Measurements from ENCODE around the gene EGF.

EGF gene

DNA sequence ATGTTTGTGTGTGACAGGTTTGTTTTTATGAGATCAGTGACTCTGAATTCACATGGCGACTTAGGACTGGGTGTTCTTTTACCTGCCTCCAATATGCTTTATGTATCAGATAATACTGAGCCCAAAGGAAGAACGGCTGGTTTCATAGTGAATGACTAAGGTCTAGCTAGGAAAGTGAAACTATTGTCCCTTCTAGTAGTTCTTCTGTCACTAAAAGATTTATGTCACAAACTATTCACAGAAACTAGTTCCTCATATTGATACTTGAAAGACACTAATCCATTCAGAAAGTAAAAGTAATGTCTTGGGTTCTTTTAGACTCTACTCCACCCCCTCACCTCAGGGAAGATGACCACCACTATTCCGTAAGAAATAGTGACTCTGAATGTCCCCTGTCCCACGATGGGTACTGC, 81.7 kb downstream of the EGF start:
- DNase-seq (ENCODE audit: low read depth), result no peak

DNA sequence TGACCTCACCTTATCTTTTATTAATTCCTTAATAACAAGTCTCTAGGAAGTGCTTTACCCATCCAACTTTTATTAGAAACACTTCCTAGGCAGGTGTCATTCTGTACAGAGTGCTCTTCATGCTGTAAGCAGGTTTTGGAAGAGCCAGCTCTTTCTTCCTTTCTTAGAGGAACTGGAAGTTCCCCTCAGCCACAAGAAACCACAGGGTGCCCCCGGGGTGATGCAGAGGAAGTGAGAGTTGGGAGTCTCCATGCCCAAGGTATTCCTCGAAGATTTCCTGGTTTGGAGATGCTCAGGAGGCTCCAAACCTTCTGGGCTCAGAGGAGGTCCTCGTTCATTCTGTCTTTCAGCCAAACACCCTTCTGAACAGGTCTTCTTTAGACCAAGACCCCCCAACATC, 83.8 kb downstream of the EGF start:
- peak; percentile 25 for DNase-seq (ENCODE audit: low read depth)

DNA sequence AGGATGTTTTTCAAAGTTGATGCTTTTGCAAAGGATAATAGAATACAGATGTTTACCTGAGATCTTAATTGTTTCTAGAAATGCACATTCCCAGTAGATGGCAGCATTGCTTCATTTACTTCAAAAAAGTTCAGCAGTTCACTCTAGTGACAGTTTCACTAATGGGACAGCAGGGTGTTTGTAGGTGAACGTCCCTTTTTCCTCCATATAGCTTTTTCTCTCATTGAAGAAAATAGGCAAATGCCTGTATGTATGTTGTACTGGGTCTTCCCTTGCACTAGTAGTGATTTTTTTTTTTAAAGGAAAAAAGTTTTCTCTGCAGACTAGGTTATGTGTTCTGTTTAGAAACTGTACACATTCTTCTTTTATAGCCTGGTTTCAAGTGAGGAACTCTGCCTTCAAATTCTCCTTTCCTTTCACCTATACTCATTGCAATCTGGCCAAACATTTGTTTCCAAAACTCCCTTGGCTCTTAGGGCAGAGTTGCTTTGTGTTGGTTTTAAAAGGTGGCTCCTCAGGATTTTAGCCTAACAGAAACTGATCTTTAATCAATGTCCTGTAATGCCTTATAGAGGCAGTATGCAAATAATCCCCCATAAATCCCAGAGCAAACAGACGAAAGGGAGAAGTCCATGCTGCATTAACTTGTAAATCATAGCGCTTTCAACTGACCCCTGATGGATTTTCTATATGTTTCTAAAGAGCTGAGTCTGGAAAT, 86.3 kb downstream of the EGF start:
- DNase-seq (ENCODE audit: low read depth), result peak; percentile 68

DNA sequence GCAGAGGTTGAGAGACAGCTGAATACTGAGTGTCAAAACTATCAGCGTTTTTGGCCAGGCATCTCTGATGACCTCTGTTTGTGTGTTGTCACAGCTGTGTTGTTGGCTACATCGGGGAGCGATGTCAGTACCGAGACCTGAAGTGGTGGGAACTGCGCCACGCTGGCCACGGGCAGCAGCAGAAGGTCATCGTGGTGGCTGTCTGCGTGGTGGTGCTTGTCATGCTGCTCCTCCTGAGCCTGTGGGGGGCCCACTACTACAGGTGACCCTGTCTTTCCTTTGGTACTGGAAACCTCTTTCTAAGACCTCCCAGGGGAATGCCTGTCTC, 86.9 kb downstream of the EGF start:
- no peak for DNase-seq (ENCODE audit: low read depth)

DNA sequence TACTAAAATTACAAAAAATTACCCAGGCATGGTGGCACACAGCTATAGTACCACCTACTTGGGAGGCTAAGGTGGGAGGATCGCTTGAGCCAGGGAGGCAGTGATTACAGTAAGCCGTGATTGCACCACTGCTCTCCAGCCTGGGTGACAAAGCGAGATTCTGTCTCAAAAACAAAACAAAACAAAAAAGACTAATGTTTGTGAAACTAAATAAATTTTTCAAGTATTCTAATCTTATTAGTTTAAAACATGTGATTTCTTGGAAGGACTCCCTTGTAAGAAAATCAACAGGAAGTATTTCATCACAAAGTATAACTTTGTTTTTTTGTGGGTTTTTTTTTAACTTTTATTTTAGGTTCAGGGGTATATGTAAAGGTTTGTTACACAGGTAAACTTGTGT, 89.6 kb downstream of the EGF start:
- DNase-seq (ENCODE audit: low read depth), result no peak

DNA sequence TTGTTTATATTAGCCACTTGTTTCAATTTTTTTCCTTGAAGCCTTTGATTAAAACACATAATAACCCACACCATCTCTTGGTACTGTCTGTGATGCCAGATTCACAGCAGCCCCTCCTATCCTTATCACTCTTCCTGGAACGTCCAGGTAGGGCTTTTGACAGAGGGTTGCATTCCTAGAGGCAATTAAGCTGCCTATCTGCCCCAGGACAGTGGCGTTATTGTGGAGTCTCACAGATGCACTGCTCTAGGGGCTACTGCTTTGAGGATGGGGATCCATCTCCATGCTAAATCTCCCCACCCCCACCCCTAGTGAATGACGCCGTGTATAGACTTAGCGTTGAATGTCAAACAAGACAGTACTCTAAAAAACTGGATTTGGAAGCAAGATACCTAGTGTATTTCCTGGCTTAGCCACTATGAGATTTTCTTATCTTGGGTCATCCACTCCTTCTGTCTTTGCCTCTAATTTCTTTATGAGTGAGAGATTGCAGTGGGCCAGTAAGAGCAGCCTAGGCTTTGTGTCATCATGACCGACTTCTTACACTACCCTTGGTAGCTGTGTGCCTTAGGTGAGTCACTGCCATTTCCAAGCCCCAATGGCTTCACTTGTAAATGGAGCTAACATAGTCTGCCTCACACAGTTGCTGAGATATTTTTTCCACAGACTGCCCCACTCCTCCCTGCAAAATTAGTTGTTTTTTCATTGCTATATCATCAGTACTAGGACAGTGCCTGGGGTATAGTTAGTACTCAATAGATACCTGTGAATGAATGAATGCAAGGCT, 90.9 kb downstream of the EGF start:
- peak; percentile 14 for DNase-seq (ENCODE audit: low read depth)

DNA sequence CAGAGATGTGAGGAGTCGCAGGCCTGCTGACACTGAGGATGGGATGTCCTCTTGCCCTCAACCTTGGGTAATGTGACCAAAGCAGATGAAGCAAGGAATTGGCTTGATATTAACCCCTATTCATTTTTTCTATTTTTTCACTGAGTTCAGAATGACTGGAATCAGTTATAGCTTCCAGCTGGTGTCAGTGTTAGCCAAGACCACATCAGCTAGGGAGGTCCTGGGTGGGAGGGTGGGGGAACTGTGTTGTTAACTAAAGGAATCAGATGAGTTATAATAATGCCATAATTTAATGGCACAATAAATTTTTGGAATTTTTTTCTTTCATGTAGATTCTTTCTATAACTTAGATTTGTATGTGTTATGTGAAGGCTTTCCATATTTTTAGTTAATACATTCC, 91.9 kb downstream of the EGF start:
- DNase-seq (ENCODE audit: low read depth), result no peak

DNA sequence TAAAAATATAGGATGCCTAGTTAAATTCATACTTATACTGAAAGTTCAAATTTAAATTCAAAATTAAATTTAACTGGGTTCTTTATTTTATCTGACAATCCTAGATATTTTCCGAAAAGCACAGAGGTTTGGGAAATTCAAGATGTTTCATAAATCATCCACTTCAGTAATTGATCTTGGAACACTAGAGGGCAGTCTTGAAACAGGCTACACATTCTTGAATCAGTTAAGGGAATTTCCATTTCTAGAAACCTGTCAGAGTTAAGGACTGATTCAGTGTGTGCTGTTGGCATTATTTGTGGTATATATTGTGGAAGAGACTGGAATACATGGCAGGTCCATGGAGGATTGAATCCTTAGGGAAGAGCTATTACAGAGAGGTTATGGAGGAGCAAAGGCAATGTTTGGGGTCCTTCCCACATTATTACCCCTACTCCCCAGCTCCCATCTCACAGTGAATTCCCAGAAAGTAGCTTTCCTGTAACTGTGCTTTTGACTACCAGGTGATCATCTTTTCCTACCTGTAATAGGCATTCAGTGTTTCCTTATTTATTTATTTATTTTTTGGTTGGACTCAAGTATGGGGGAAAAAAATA, 92.9 kb downstream of the EGF start:
- peak; percentile 77 for DNase-seq (ENCODE audit: low read depth)

DNA sequence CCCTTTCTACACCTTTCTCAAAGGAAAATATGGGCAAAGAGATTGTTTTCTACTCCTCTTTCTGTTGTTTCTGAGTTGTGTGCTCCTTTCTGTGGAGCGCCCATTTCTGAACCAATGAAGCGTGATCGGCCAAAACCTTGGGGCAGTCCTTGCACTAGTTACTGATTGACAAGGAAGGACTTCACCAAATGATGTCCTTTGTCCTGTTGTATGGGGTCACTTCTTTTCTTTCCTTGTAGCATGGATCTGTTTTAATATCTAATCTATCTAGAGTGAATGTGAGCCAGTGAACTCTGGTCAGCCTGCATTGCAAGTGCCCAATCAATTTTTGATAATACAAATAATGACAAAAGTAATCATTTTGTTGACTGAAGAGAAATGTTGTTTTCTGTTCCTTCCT, 94.5 kb downstream of the EGF start:
- DNase-seq (ENCODE audit: low read depth), result no peak

DNA sequence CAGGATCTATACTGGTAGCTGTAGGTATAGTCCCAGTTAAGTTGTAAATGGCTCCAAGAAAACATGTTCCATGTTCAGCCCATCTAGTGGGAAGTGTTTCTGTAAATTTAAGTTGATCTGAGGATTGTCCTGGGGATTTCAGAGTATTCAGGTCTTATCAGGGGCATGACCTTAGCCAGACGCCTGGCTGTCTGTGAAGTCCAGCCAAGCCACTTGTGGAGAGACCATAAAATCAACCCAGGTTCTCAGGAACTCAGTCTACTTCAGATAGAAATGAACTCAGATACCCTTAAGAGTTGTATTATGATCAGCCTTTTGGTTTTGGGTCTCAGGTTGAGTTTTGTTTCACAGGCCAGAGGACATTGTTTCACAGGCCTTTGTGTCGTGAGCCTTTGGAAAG, 95.9 kb downstream of the EGF start:
- DNase-seq (ENCODE audit: low read depth), result no peak

DNA sequence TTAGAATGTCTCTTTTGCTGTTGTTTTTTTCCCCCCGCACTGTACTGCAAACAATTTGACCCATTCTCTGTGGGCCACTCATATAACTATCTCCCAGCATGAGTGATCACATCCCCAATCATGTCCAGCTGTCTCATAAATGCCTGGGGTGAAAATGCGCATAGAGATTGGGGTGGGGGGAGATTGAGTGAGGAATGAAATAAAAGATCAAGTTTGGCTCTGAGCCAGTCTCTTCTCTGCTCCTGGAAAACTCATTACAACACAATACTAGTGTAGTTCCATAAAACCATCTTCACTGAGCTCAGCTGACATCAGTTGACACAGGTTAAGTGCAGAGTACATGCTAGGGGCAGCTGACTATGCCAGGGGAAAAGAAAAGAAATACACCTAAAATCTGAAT, 96.9 kb downstream of the EGF start:
- no peak for DNase-seq (ENCODE audit: low read depth)

DNA sequence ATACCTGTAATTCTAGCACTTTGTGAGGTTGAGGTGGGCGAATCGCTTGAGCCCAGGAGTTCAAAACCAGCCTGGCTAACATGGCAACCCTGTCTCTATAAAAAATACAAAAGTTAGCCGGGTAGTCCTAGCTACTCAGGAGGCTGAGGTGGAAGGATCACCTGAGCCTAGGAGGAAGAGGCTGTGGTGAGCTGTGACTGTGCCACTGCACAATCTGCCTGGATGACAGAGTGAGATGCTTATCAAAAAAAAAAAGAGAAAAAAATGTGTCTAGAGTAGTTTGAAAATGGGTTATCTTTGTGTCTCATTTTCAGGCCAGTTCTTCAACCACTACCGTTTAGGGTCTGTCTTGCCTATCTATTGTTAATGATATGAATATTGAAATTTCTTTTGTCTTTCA, 98.1 kb downstream of the EGF start:
- DNase-seq (ENCODE audit: low read depth), result no peak

DNA sequence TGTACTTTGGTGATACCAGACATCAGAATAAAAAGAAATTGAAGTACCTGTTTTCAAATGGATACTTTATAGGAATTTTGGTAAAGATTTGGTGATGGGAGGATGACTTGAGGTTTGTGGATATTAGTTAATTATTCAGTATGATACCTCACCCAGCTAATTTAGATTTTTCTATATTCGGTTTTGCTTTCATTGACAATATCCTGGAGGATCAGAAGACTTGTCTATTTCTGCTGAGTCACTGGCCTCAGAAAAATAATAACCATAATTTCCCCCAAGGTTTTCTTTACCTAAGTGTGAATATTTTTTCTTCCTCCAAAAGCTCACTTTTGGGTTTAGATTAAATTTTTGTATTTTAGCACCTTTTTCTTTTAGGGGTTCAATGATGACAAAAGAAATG, 100.2 kb downstream of the EGF start:
- DNase-seq (ENCODE audit: low read depth), result no peak

DNA sequence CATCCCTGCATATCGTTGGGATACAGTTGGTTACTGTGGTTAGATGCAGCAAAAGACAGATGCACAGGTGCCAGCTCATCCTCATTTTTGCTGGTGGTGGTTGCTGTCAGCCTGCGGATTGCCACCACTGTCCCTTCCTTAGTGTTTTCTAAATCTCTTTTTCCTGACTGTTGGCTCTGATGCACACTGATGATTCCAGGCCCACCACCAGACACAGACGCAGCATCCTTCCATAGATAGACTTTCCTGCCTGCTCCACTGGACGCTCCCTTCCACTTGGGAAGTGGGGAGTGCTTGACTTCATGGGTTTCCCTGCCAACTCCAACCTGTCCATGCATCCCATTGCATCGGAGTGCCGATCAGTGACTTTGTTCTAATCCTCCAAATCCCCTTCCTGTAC, 101.5 kb downstream of the EGF start:
- DNase-seq (ENCODE audit: low read depth), result no peak

DNA sequence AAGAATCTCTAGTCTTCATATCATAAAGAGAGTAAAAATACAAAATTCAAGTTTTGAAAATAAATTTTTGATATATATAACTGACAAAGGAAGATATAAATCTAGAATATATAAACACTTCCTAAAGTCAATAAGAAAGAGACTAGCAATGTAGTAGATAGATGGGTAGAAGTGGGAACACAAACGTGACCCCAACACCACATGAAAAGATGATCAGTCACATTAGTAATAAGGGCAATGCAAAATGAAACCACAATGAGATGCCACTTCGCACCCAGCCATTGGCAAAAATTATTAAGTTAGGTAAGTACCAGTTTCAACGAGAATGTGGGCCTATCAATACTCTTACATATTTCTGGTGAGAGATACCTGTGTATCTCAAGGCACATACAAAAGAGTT, 106.5 kb downstream of the EGF start:
- no peak for DNase-seq (ENCODE audit: low read depth)

DNA sequence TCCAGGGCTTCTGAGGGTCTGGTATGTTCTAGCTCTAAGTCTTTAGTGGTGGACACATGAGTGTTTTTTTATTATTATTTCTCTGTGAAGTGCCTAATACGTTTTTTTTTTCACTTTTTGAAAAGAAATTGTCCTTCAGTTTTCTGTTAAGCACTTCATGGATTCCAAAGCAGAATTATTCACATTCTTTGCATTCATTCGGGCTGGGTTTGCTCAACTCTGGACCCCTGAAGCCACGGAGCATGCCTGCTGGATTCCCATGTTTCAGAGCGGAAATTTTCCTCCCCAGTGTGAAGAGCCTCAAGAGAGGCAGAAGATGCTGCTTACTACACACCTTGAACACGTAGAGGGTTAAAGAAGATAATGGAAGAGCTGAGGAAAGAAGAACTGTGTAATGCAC, 107.5 kb downstream of the EGF start:
- no peak for DNase-seq (ENCODE audit: low read depth)

DNA sequence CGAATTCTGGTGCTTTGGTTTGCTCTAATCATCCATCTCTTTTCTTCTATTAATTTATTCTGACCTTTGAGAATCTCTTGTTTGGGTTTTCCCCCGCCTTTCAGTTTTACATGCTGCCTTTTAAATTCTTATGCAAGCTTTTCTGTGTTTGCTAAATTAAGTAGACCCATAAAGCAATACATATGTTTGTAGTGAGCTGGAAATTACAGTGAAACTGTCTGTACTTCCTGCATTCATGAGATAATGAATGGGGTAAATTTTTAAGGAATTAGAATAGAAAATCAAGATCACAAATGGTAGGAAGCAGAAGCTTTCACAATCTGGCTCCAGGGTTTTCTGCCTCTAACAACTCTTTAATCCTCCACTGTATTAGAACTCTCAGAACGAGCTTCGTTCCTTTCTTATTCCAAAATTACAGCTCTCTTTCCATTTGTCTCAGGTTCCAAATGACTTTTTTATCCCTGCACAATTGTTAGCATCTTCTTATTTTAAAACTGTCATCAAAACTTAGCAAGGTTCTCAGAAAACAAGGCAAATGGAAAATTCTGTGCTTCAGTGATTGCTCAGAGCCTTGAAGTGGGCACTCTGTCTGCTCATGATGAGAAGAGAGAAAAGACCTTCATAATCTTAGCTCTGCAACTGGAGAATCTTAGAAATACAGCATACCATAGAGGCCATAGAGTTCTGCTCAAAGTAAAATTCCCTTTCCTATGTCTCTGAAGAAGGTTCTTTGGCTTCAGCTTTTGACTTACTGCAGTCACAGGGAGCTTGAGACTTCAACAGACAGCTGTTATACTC, 108.2 kb downstream of the EGF start:
- no peak for DNase-seq (ENCODE audit: low read depth)

DNA sequence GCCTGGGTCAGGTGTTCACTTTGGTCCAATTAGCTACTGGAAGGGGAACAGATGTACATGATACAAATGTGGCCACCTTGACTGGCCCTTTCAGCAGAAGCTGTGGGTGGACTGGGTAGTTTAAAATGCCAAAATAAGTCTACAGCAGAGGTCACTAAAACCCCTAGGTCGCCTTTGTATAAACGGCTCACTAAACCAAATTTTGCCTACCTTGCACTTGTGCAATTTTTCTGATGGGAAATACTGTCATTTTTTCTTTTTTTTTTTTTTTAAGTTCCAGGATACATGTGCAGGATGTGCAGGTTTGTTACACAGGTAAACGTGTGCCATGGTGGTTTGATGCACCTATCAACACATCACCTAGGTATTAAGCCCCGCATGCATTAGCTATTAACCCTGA, 109.8 kb downstream of the EGF start:
- no peak for DNase-seq (ENCODE audit: low read depth)

DNA sequence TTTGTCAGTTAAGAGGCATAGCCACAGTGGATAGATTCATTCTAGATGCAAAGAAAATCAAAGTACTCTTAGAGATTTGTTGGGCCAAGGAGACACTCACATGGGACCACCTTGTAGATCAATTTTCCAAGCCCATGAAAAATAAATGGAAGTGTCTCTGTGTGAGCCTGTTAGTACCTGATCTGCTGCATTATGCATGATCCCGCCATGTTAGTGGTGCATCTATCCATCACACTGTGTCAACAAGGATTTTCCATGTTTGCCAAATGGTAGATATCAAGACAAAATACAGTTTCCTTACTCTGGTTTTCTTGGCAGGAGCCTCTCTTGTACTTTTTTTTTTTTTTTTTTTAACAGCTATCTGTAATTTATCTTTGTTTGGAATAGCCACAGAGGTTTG, 112.4 kb downstream of the EGF start:
- no peak for DNase-seq (ENCODE audit: low read depth)

DNA sequence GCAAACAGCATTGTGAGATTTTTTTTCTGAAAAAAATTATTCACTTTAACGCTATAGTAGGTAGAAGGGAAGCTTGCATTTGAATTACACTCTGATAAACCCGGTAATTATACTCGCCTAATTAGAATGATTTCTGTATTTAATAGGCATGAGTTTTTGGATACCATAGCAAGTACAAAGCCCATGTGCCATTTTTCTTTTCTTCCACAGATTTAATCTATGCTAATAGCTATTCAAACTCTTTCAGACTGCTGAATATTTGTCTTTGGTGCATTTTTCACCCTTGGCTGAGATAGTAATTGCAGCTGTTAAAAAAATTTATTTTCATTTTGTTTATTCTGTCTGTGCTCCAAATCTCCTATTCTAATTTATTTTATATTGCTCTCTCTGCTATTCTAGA, 113.0 kb downstream of the EGF start:
- DNase-seq (ENCODE audit: low read depth), result no peak

DNA sequence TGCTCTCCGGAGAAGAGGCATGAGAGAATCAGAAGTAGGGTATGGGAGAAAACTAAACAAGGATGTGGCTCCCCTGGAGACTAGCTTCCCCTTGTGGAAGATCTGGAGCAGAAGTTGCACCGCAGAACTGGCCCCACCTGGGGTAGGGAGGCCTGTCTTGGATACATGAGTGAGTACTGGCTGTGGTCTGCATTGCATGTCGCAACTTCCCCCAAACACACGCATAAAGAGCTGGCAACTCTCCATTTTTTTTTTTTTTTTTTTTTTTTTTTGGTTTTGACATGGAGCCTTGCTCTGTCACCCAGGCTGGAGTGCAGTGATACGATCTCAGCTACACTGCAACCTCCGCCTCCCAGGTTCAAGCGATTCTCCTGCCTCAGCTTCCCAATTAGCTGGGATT, 119.9 kb downstream of the EGF start:
- DNase-seq (ENCODE audit: low read depth), result no peak

DNA sequence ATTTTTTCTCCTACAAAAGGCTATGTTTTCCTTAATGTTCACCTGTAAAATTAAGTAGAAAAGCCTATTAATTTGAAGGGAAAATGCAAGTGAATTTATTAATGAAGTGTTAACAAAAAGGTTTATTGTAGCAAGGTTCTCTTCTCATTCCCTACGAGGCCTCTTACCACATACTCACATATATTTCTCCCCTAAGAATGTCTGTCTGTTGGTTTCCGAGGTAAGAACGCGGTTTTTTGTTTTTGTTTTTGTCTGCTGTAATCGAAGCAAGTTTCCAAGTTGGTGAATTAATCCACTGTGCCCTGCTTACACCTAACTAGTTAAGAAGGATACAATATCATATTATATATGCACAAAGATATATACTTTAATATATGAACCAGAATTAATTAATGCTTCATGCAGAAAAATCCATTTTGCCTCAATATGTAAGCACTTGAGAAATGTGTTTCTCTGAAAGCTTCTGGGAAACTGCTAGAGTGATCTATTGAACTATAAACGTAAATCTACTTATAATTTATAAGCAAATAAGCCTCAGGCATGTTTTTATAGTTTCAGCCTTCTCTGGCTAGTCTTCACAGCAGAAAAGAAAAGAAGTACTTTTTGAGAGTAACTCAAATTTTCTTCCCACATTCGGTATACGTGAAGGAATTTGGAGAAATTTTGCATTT, 120.8 kb downstream of the EGF start:
- DNase-seq (ENCODE audit: low read depth), result no peak

Data from ELR (cell line).